AML-193 (cell line): ENCODE measurements around the gene CD302.
"Not testable (repeated sequence)": the region's sequence is repeated elsewhere in the genome, so short reads cannot be mapped to it uniquely, and the experiment has no call there.

Experiments used
- DNase-seq, 2 experiments: peaks; one replicate each; lab custom pipeline; 2025; lab: John Stamatoyannopoulos, UW

Gene CD302

DNA sequence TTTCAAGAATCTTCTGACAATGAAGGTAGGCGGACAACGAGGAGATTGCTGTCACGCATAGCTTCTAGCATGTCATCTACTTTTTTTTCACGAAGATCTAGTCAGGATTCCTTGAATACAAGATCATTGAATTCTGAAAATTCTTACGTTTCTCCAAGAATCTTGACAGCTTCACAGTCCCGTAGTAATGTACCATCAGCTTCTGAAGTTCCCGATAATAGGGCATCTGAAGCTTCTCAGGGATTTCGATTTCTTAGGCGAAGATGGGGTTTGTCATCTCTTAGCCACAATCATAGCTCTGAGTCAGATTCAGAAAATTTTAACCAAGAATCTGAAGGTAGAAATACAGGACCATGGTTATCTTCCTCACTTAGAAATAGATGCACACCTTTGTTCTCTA is 49.9 kb downstream of the CD302 start:
- no peak for DNase-seq

DNA sequence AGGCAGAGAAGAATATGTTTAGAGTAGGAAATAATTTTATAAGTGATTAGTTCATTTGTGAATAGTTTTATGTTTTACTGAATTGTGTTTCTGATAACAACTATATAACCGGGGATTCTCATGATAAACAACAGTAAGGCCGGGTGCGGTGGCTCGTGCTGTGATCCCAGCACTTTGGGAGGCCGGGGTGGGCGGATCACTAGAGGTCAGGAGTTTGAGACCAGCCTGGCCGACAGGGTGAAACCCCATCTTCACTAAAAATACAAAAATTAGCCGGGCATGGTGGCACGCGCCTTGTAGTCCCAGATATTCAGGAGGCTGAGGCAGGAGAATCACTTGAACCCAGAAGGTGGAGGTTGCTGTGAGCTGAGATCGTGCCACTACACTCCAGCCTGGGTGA is 52.8 kb downstream of the CD302 start:
- not testable (repeated sequence) for DNase-seq

DNA sequence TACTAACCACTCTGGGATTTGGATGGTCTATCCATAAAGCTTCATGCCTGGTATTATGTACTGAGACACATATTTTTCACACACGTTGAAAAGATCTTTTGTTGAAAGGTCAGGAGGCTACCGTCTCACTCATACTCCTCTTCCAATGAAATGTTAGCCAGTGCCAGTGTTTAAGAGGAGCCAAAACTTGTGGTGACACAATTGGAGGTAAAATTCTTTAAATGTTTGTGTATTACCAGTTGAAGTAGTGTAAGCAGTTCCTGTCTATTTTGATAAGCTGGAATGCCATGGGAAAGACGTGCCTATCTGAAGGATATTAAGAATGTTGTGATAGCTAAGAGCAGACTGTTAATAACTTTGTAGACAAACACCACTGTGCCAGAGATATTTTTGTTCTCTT is 53.6 kb downstream of the CD302 start:
- DNase-seq: no peak

DNA sequence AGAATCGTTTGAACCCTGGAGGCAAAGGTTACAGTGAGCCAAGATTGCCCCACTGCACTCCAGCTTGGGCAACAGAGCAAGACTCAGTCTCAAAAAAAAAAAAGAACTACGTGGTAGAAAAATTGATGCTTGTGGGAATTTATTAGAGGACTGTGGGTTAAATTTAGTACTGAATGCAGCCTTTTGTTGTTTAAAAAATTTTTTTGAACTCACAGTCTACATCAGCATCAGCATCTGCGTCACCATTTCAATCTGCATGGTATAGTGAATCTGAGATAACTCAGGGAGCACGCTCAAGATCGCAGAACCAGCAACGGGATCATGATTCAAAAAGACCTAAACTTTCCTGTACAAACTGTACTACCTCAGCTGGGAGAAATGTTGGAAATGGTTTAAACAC is 55.2 kb downstream of the CD302 start:
- no peak for DNase-seq

DNA sequence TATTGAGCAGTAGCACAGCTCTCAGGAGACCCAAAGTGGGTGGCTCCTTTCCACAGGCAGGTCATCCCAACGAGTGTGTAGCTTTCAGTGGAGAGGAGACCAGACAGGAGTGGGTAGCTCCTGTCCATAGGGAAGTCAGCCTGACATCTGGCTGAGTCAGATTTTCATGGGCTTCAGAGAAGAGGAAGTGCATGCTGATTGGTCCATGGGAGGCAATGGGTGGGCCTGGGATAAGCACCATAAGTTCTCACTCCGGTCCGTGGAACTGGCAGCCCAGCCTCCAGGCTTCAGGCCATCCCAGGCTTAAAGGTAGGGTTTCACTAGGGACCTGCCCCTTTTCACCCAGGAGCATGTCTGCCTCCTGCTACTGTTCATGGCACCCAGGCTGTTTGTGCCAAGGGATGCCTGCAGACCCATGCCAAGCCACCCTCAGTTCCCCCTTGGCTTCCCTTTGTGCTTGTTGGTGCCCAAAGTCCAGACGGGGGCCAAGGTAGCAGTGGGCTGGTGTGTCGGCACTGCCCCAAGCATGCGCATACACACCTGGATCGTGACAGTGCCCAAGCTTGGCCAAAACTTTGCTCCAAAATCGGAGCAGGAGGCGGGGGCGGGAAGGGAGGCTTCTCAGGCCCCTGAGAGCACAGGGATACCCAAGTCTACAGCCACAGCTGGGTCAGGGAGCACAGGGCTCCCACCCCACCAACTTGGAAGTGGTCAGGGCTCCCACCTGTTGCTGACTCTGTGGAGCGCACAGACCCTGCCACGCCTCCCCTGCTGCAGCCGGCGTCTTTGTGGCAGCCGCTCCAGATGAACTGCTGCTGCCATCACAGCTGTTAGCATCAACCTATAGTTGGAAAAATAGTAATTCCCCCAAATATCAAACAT is 59.3 kb downstream of the CD302 start:
- DNase-seq: no peak

DNA sequence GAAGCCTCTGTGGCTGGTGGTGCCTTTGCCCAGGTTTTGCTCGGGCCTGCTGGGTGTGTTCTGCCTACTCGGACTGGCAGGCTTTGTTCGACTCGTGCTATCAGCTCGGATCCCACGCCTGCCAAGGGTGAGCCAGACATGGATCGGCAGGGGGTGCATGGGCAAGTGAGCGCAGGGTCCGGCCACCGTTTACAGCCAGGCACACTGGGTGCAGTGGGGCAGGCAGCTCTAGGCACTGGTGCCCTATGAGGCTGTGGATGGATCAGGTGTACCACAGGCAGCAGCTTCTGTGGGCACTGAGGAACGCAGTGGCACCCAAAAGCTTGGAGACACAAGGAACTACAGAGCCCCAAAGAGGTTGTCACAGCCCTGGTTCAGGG is 60.1 kb downstream of the CD302 start:
- DNase-seq: no peak

DNA sequence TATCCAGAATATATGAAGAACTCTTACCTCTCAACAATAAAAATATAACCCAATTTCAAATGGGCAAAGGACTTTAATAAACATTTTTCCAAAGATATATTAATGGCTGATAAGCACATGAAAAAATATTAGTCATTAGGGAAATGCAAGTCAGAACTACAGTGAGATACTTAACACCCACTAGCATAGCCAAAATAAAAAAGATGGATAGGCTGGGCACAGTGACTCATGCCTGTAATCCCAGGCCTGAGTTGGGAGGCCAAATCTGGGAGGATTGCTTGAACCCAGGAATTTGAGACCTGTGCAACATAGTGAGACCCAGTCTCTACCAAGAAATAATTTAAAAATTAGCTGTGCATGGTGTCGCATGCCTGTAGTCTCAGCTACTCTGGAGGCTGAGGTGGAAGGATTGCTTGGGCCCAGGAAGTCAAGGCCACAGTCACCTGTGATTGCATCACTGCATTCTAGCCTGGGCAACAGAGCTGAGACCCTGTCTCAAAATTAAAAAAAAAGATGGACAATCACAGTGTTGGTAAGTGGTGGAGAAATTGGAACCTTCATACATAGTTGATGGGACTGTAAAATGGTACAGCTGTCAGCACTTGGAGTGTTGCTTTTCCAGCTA is 60.6 kb downstream of the CD302 start:
- no peak for DNase-seq

DNA sequence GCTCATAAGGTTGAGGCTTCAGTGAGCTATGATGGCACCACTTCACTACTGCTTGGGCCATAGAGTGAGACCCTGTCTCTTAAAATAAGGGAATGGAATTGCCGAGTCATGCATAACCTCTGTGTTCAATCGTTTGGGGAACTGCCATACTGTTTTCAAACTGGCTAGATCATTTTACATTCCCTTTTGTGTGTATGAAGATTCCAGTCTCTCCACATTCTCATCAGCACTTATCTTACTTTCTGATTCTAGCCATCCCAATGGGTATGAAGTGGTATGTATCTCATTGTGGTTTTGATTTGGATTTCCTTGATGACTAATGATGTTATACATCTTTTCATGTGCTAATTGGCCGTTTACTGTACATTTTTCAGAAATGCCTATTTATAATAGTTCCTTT is 62.0 kb downstream of the CD302 start:
- no peak for DNase-seq

DNA sequence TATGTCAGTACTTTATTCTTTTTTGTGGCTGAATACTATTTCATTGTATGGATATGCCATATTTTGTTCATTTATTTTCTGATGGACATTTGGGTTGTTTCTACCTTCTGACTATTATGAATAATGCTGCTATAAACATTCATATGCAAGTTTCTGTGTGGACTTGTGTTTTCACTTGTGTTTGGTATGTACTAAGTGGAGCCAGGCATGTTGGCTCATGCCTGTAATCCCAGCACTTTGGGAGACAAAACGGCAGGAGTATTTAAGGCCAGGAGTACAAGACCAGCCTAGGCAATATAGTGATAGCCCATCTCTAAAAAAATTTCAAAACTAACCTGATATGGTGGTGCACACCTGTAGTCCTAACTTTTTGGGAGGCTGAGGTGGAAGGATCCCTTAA is 62.4 kb downstream of the CD302 start:
- no peak for DNase-seq

DNA sequence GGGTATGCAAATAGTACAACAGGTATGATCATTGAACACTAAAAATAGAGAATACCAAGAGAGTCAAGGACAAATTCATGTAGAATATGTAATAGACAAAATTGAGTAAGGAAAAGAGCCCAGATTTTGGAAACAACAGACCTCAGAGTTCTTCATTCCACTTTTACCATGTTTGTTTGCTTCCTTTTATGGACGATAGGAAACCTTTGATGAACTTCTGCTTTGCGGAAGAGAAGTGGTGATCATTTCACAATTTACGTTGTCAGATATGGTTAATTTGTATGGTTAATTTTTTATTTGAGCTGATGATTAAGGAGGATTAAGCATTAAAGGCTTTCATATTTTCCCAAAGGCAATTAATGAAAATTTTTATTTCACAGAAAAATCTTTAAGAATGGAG is 69.4 kb downstream of the CD302 start:
- peak in 1 of 2 experiments; percentile 16 for DNase-seq

DNA sequence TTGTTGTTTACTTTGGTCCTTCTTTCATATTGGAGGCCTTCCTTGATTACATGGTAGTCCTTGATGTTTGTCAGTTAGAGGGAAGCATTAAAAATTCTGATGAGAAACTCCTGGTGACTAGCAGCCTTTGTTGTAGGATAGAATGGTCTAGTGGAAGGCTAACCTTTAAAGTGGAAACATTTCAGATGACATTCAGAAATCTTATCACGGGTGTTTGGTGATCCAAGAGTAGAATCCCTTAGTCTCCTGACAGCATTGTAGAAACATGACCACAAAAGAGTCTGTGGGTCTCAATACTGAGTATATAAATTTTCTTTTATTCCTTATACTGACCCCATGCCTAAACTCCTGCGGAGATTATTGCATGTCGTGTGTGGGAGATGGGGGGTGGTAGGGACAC is 72.3 kb downstream of the CD302 start:
- DNase-seq: no peak

DNA sequence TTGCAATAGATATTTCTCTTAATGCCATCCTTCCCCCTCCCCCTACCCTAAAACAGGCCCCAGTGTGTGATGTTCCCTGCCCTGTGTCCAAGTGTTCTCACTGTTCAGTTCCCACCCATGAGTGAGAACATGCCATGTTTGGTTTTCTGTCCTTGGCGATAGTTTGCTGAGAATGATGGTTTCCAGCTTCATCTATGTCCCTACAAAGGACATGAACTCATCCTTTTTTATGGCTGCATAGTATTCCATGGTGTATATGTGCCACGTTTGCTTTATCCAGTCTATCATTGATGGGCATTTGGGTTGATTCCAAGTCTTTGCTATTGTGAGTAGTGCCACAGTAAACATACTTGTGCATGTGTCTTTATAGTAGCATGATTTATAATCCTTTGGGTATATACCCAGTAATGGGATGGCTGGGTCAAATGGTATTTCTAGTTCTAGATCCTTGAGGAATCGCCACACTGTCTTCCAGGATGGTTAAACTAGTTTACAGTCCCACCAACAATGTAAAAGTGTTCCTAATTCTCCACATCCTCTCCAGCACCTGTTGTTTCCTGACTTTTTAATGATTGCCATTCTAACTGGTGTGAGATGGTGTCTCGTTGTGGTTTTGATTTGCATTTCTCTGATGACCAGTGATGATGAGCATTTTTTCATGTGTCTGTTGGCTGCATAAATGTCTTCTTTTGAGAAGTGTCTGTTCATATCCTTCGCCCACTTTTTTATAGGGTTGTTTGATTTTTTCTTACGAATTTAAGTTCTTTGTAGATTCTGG is 73.0 kb downstream of the CD302 start:
- DNase-seq: not testable (repeated sequence)

DNA sequence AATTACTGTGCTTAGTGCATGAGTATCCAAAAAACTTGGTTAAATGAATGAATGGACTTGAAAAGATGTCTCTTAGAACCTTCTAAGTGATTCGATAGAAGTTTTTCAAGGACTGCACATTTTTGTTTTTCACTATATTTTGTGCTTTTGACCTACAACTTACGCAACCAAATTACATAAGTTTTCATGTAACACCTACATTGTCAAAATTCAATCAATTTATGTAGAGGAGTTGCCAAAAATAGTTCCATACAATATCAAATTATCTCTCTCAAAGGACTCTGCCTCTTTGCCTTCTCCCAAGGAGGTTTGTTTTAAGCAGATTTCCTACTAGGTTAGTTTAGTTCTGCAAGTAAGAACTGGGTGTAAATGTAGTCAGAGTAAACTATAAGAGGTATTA is 75.4 kb downstream of the CD302 start:
- DNase-seq: no peak

DNA sequence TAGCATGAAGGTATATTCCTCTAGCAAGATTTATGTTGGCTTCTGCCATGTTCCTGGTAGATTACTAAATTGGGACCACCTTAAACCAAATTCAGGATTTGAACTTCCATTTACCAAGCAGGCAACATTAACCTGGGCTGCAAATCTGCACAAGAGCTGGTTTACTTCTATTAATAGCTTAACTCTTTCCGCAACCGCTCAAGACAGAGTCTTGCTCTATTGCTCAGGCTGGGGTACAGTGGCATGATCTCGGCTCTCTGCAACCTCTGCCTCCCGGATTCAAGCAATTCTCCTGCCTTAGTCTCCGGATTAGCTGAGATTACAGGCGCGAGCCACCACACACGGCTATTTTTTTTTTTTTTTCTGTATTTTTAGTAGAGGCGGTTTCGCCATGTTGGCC is 77.3 kb downstream of the CD302 start:
- no peak for DNase-seq
